Esophagus muscularis mucosa (tissue), 4 donors: ENCODE results near the gene ALOX12B. TPM values are rescaled to one million over a fixed set of nuclear protein-coding genes. Genes with fewer than 3 reads are reported as not detected.

Experiments
- DNase-seq: peaks from one replicate; pipeline ENCODE4 v3.0.0-alpha.2; 2017; ENCODE audit errors: extremely low spot score
- H3K27ac ChIP-seq, 4 donors: fragments of 200-600 bp; sonication (generic); replicated peaks in 1 of 4; 1 replicate in 3 of 4; 2 replicates in 1 of 4; pipeline ENCODE4 v1.5.1; 2016 to 2019; ENCODE audit warnings: mild to moderate bottlenecking in 1 of 4
- H3K27me3 ChIP-seq, 4 donors: fragments of 200-600 bp; sonication (generic); one replicate each; pipeline versions ENCODE4 v1.5.1 to v1.6.0; 2016 to 2019
- H3K36me3 ChIP-seq, 4 donors: fragments of 200-600 bp; sonication (generic); one replicate each; pipeline ENCODE4 v1.5.1; 2016 to 2019
- H3K4me1 ChIP-seq, 4 donors: fragments of 200-600 bp; sonication (generic); one replicate each; pipeline ENCODE4 v1.5.1; 2016 to 2019
- H3K4me3 ChIP-seq, 4 donors: fragments of 200-600 bp; sonication (generic); 1 replicate in 2 of 4; 2 replicates in 2 of 4; pipeline ENCODE4 v1.5.1; 2016 to 2019; ENCODE audit warnings: mild to moderate bottlenecking in 4 of 4, moderate library complexity in 1 of 4
- H3K9me3 ChIP-seq, 4 donors: fragments of 200-600 bp; sonication (generic); 1 replicate in 3 of 4; 2 replicates in 1 of 4; pipeline ENCODE4 v1.5.1; 2016 to 2019
- CTCF ChIP-seq, 3 experiments: fragments of 200-600 bp in 2 of 3; fragments of 450-650 bp in 1 of 3; sonication (generic) in 2 of 3; IDR thresholded peaks; one replicate each; pipeline ENCODE4 v1.5.1; 2017 to 2019; ENCODE audit warnings: antibody characterized with exemption in 3 of 3, mild to moderate bottlenecking in 2 of 3, moderate library complexity in 1 of 3
- EP300 ChIP-seq: sonication (generic); formaldehyde crosslinking; IDR thresholded peaks from one replicate; pipeline ENCODE4 v1.6.1; 2017; ENCODE audit warnings: antibody characterized with exemption
- POLR2A ChIP-seq: fragments of 450-650 bp; IDR thresholded peaks from one replicate; pipeline ENCODE4 v1.6.1; 2017; ENCODE audit warnings: antibody characterized with exemption, moderate library complexity, mild to moderate bottlenecking, low read depth
- POLR2AphosphoS5 ChIP-seq, 2 donors: sonication (generic); formaldehyde crosslinking; IDR thresholded peaks; one replicate each; pipeline ENCODE4 v1.6.1; 2017; ENCODE audit warnings: antibody characterized with exemption in 2 of 2
- WGBS: methylation state at CpG from one replicate; pipeline ENCODE4 v1.1.5; 2018; 5-methylcytosine and 5-hydroxymethylcytosine counted together
- intact Hi-C: fragments of 100-400 bp; cut with DNase I; formaldehyde crosslinking; loops from one replicate; pipeline ENCODE4 v1.15.1; 2023
- total RNA-seq, 4 donors: library from RNA; depleted of rRNA; stranded (reverse); fragments of >200 nt; gene quantifications; one replicate each; pipeline versions ENCODE4 v1.1.0 to v1.2.1, GENCODE V29; 2016

The ALOX12B gene
- not detected for total RNA-seq

- Histone ChIP-seq H3K27me3 (peaks cover 0 to 91% (median 2%) of the 10 kb centered on the region in 4 donors), H3K9me3 (no peaks in the 10 kb centered on the region), H3K4me1 (no peaks in the 10 kb centered on the region), H3K4me3 (no peak within 1 kb of the TSS), H3K27ac (no peak within 1 kb of the TSS), H3K36me3 (no peaks in the 10 kb centered on the region)
- DNase-seq, result no peak
- intact Hi-C loops, result no loop called here
- WGBS, result 77% methylated on average over 17 of the region's 20 CpGs
- TF ChIP-seq POLR2A, result no peak
- no peak for TF ChIP-seq POLR2AphosphoS5 (IDR thresholded peaks at IDR 0.05)
- no peak for TF ChIP-seq EP300
- no peak for TF ChIP-seq CTCF (IDR thresholded peaks at IDR 0.05)
Measured at GRCh38 chr17:8087075-8087951, at the start of gene ALOX12B. ALOX12B (minus strand) TSS chr17:8087716; CDS start chr17:8087442, 274 bp downstream.

- Histone ChIP-seq H3K27me3 (peaks cover 0 to 20% (median 0%) of the 10 kb centered on the region in 4 donors), H3K36me3 (no peaks in the 10 kb centered on the region), H3K4me3 (no peak overlapping the region), H3K4me1 (peaks cover 8 to 14% (median 12%) of the 10 kb centered on the region in 4 donors), H3K9me3 (no peaks in the 10 kb centered on the region), H3K27ac (no peak overlapping the region)
- no peak for DNase-seq
- TF ChIP-seq EP300 (no peak), POLR2AphosphoS5 (IDR thresholded peaks at IDR 0.05) (no peak), CTCF (IDR thresholded peaks at IDR 0.05) (no peak)
- 89% methylated on average over 4 of the region's 4 CpGs for WGBS
- intact Hi-C loops, result no loop called here
Measured at GRCh38 chr17:8133941-8134340, 46.4 kb upstream of the ALOX12B start.

- Histone ChIP-seq H3K4me1 (peaks cover 6 to 8% (median 8%) of the 10 kb centered on the region in 4 donors), H3K27me3 (peaks cover 0 to 25% (median 0%) of the 10 kb centered on the region in 4 donors), H3K27ac (no peak overlapping the region), H3K4me3 (no peak overlapping the region), H3K36me3 (no peaks in the 10 kb centered on the region), H3K9me3 (no peaks in the 10 kb centered on the region)
- TF ChIP-seq POLR2AphosphoS5 (IDR thresholded peaks at IDR 0.05) (no peak), POLR2A (no peak), CTCF (IDR thresholded peaks at IDR 0.05) (no peak)
- intact Hi-C loops, result no loop called here
- DNase-seq, result no peak
- 66% methylated on average over 9 of the region's 12 CpGs for WGBS
Measured at GRCh38 chr17:8133399-8133798, 45.9 kb upstream of the ALOX12B start.

GRCh38 chr17:8131844-8132441, 44.4 kb upstream of the ALOX12B start:
- WGBS, result 83% methylated on average over 3 of the region's 3 CpGs
- H3K36me3 ChIP-seq, result no peaks in the 10 kb centered on the region
- peaks cover 0 to 35% (median 0%) of the 10 kb centered on the region in 4 donors for H3K27me3 ChIP-seq
- H3K9me3 ChIP-seq, result no peaks in the 10 kb centered on the region
- intact Hi-C loops, result no loop called here
- no peak for DNase-seq
- H3K4me1 ChIP-seq, result peaks cover 6 to 8% (median 7%) of the 10 kb centered on the region in 4 donors
- no peak overlapping the region for H3K27ac ChIP-seq
- TF ChIP-seq EP300 (no peak), CTCF (IDR thresholded peaks at IDR 0.05) (no peak), POLR2AphosphoS5 (IDR thresholded peaks at IDR 0.05) (no peak), POLR2A (no peak)
- H3K4me3 ChIP-seq, result no peak overlapping the region
